ENCODE measurements around the gene PLEKHM3. TPM values are rescaled to one million over a fixed set of nuclear protein-coding genes. Genes with fewer than 3 reads are reported as not detected.
A peak's percentile ranks its signal among the peaks of the same experiment; 100 is the strongest.

PLEKHM3 gene
- total and polyA plus RNA-seq, 2 of the 13 experiments (the other 11 are each of a cell fraction or from before 2014, with no cell fraction given) = 4.5 to 4.7 TPM

GRCh38 chr2:207819839-207820784 lies 205.2 kb downstream of the PLEKHM3 start (continued):
- TF ChIP-seq, protein P1, sequence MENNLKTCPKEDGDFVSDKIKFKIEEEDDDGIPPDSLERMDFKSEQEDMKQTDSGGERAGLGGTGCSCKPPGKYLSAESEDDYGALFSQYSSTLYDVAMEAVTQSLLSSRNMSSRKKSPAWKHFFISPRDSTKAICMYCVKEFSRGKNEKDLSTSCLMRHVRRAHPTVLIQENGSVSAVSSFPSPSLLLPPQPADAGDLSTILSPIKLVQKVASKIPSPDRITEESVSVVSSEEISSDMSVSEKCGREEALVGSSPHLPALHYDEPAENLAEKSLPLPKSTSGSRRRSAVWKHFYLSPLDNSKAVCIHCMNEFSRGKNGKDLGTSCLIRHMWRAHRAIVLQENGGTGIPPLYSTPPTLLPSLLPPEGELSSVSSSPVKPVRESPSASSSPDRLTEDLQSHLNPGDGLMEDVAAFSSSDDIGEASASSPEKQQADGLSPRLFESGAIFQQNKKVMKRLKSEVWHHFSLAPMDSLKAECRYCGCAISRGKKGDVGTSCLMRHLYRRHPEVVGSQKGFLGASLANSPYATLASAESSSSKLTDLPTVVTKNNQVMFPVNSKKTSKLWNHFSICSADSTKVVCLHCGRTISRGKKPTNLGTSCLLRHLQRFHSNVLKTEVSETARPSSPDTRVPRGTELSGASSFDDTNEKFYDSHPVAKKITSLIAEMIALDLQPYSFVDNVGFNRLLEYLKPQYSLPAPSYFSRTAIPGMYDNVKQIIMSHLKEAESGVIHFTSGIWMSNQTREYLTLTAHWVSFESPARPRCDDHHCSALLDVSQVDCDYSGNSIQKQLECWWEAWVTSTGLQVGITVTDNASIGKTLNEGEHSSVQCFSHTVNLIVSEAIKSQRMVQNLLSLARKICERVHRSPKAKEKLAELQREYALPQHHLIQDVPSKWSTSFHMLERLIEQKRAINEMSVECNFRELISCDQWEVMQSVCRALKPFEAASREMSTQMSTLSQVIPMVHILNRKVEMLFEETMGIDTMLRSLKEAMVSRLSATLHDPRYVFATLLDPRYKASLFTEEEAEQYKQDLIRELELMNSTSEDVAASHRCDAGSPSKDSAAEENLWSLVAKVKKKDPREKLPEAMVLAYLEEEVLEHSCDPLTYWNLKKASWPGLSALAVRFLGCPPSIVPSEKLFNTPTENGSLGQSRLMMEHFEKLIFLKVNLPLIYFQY (CRISPR knock-in tag; IDR thresholded peaks at IDR 0.05; ENCODE audit: borderline replicate concordance) = no peak; the same call in none of the 2 replicates
- TF ChIP-seq RBM39 (IDR thresholded peaks at IDR 0.05; ENCODE audit: low read depth, low read length, poor library complexity, severe bottlenecking) (no peak), CREB1 (IDR thresholded peaks at IDR 0.05) (peak; percentile 71), CREB1 (CRISPR knock-in tag; IDR thresholded peaks at IDR 0.05) (peak; percentile 87), ATF7-NPFF (CRISPR knock-in tag; IDR thresholded peaks at IDR 0.05; ENCODE audit: low read depth) (no peak), ZNF234 (CRISPR knock-in tag; conservative IDR thresholded peaks at IDR 0.05) (no peak), GTF2F1 (IDR thresholded peaks at IDR 0.05; ENCODE audit: low read length) (no peak), IKZF1 (IDR thresholded peaks at IDR 0.05) (no peak), ZMYM3 (CRISPR knock-in tag; IDR thresholded peaks at IDR 0.05) (peak; percentile 89), ZNF768 (CRISPR knock-in tag; IDR thresholded peaks at IDR 0.05) (no peak), ZBTB20 (CRISPR knock-in tag; IDR thresholded peaks at IDR 0.05; ENCODE audit: borderline replicate concordance, low read depth) (peak; percentile 93; the same call in 1 of the 2 replicates), ZNF777 (CRISPR knock-in tag; IDR thresholded peaks at IDR 0.05) (0 out of 2 replicates have a peak, but pooled peaks have one; percentile 30), POLR2G (IDR thresholded peaks at IDR 0.05; ENCODE audit: low read depth, low read length) (peak; percentile 78), RXRB (CRISPR knock-in tag; IDR thresholded peaks at IDR 0.05; ENCODE audit: borderline replicate concordance) (peak; percentile 81), ZNF598 (CRISPR knock-in tag; IDR thresholded peaks at IDR 0.05; ENCODE audit: borderline replicate concordance) (no peak), CBX5 (CRISPR knock-in tag; IDR thresholded peaks at IDR 0.05; ENCODE audit: borderline replicate concordance) (peak; percentile 72; the same call in 1 of the 2 replicates), POLR2AphosphoS5 (IDR thresholded peaks at IDR 0.05; ENCODE audit: low read depth, low read length) (peak; percentile 96), ZSCAN31 (CRISPR knock-in tag; IDR thresholded peaks at IDR 0.05; ENCODE audit: low read depth) (no peak), CBFB (CRISPR knock-in tag; IDR thresholded peaks at IDR 0.05) (no peak), CBX2 (IDR thresholded peaks at IDR 0.05; ENCODE audit: low read depth, low read length) (no peak), CBX2 (CRISPR knock-in tag; IDR thresholded peaks at IDR 0.05; ENCODE audit: low read depth) (no peak), HMGXB4 (CRISPR knock-in tag; IDR thresholded peaks at IDR 0.05; ENCODE audit: borderline replicate concordance in 1 of 2, low read depth in 1 of 2) (peak; percentile 66 to 80; a peak in 3 of 4 replicates), NR2F2 (IDR thresholded peaks at IDR 0.05; ENCODE audit: borderline replicate concordance, low read depth) (peak; percentile 26; the same call in 1 of the 2 replicates), ZNF432 (CRISPR knock-in tag; IDR thresholded peaks at IDR 0.05; ENCODE audit: borderline replicate concordance) (no peak)
- TF ChIP-seq, protein P2, sequence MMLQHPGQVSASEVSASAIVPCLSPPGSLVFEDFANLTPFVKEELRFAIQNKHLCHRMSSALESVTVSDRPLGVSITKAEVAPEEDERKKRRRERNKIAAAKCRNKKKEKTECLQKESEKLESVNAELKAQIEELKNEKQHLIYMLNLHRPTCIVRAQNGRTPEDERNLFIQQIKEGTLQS (CRISPR knock-in tag; IDR thresholded peaks at IDR 0.05) = peak; percentile 30; the same call in 1 of the 2 replicates

Measured in HepG2 (cell line).